GM23248 (cell line): ENCODE results near the gene MROH7.

ENCODE experiments used
- EZH2 ChIP-seq: fragments of 200-600 bp; sonication (generic); IDR thresholded peaks from 2 replicates; pipeline ENCODE4 v1.6.1; 2018; ENCODE audit warnings: antibody characterized with exemption, mild to moderate bottlenecking; ENCODE audit not compliant: insufficient read depth, poor library complexity, severe bottlenecking
- EZH2phosphoT487 ChIP-seq: fragments of 200-600 bp; sonication (generic); IDR thresholded peaks from 2 replicates; pipeline ENCODE4 v1.6.1; 2018; ENCODE audit warnings: antibody characterized with exemption, moderate library complexity, mild to moderate bottlenecking, low read depth; ENCODE audit not compliant: insufficient read depth

DNA sequence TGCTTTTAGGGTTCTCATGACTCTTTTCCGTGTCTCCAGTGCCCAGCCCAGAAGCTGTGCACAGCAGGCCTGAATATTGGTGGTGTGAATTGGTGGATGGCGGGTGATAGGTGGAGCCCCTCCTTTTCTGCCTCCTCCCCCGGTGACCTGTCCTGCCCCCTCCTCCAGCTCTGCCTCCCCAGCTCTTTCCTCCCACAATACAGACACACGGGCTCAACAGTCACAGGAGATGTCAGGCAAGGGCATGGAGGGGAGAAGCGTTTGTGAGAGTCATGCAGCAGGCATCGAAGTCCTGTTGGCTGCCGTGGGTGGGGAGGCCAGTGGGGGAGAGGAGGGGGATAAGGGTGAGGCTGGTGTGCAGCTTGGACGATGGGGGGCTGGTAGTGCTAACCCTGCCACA, 56.8 kb downstream of the MROH7 start:
- TF ChIP-seq EZH2 = no peak
- no peak for TF ChIP-seq EZH2phosphoT487
